Measurements from ENCODE around the gene NPAS3. TPM values are rescaled to one million over a fixed set of nuclear protein-coding genes. Genes with fewer than 3 reads are reported as not detected.

The NPAS3 gene
- total RNA-seq, 1 experiment from 2014 or later, result not detected

GRCh38 chr14:33508126-33509062 lies 569.7 kb downstream of the NPAS3 start:
- in situ Hi-C loops (cut with HindIII; ENCODE audit: low sequenced_read_pairs), result no loop called here
- no peak for DNase-seq (ENCODE audit: low spot score)

GRCh38 chr14:33509454-33509853 lies 570.8 kb downstream of the NPAS3 start:
- in situ Hi-C loops (cut with HindIII; ENCODE audit: low sequenced_read_pairs), result no loop called here
- DNase-seq (ENCODE audit: low spot score), result no peak

- in situ Hi-C loops (cut with HindIII; ENCODE audit: low sequenced_read_pairs), result no loop called here
- no peak for DNase-seq (ENCODE audit: low spot score)
Measured at GRCh38 chr14:33510063-33510481, 571.4 kb downstream of the NPAS3 start.

- DNase-seq (ENCODE audit: low spot score), result no peak
- in situ Hi-C loops (cut with HindIII; ENCODE audit: low sequenced_read_pairs), result no loop called here
Measured at GRCh38 chr14:33510991-33511390, 572.3 kb downstream of the NPAS3 start.

GRCh38 chr14:33511851-33512640 lies 573.4 kb downstream of the NPAS3 start:
- no peak for DNase-seq (ENCODE audit: low spot score)
- in situ Hi-C loops (cut with HindIII; ENCODE audit: low sequenced_read_pairs), result no loop called here

- in situ Hi-C loops (cut with HindIII; ENCODE audit: low sequenced_read_pairs), result no loop called here
- no peak for DNase-seq (ENCODE audit: low spot score)
Measured at GRCh38 chr14:33515441-33515840, 576.8 kb downstream of the NPAS3 start.

DNA sequence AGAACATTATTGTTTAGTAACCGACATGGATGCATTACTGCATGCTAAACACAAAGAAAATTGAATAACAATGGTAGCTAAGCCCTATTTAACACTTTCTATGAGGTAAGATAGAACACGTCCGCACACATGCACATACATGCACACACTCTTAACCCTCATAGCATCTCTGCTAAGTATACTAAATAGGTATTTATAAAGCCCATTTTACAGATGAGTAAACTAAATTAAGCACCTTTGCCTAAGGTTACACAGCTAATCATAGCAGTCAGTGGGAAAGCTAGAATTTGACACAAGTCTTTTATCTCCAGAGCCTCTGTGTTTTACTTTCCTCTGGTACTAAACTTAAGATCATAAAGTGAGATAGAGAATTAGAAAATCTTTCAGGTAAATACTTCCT lies 577.2 kb downstream of the NPAS3 start:
- no peak for DNase-seq (ENCODE audit: low spot score)
- in situ Hi-C loops (cut with HindIII; ENCODE audit: low sequenced_read_pairs), result no loop called here

DNA sequence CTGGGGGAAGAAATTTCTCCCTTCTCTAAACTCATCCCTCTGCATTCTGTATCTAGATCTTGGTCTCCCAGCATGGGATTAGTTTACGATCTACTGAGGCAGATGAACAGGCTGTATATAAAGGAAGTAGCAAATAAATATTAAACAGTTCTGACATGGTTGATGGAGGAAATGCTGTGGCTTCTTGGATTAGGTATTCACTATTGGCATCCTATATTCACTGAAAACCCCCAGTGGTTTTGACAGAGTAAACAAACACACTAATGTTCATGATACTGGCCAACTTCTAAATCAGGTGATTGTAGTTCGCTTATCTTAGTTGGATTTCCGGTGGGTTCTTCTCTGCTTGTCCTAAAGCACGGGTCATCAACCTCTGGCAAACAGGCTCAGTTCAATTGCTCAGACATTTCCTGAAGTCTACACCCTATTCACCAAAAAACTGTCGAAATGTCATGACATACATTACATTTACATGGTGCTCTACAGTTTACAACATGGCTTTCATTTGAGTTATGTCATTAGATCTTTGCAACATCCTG lies 578.3 kb downstream of the NPAS3 start:
- in situ Hi-C loops (cut with HindIII; ENCODE audit: low sequenced_read_pairs), result no loop called here
- DNase-seq (ENCODE audit: low spot score), result no peak

DNA sequence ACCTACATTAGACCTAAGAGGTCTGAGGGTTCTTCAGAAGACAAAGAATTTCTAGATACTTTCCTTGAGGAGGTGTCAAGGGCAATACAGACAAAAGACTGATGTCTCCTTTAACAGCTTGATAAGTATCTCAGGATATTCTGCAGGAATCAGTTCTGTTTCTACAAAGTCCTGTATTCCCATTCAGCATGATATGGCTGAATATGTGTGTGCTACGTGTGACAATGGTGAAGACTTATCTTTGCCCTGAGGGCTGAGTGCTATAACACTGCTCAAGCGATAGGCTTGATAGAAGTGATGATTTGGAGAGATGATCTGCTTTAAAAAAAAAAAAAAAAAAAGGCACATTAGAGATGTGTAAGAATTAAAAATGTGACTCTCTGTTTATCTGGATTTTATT lies 582.5 kb downstream of the NPAS3 start:
- in situ Hi-C loops (cut with HindIII; ENCODE audit: low sequenced_read_pairs), result no loop called here

GRCh38 chr14:33524244-33524643 lies 585.6 kb downstream of the NPAS3 start:
- in situ Hi-C loops (cut with HindIII; ENCODE audit: low sequenced_read_pairs), result no loop called here
- no peak for DNase-seq (ENCODE audit: low spot score)

More for the DNA sequence above, 582.5 kb downstream of the NPAS3 start:
- no peak for DNase-seq (ENCODE audit: low spot score)

- in situ Hi-C loops (cut with HindIII; ENCODE audit: low sequenced_read_pairs), result no loop called here
- no peak for DNase-seq (ENCODE audit: low spot score)
Measured at GRCh38 chr14:33525626-33526025, 586.9 kb downstream of the NPAS3 start.

- no peak for DNase-seq (ENCODE audit: low spot score)
- in situ Hi-C loops (cut with HindIII; ENCODE audit: low sequenced_read_pairs), result no loop called here
Measured at GRCh38 chr14:33527023-33527634, 588.5 kb downstream of the NPAS3 start.

GRCh38 chr14:33528655-33529054 lies 590.0 kb downstream of the NPAS3 start:
- DNase-seq (ENCODE audit: low spot score), result no peak
- in situ Hi-C loops (cut with HindIII; ENCODE audit: low sequenced_read_pairs), result no loop called here

DNA sequence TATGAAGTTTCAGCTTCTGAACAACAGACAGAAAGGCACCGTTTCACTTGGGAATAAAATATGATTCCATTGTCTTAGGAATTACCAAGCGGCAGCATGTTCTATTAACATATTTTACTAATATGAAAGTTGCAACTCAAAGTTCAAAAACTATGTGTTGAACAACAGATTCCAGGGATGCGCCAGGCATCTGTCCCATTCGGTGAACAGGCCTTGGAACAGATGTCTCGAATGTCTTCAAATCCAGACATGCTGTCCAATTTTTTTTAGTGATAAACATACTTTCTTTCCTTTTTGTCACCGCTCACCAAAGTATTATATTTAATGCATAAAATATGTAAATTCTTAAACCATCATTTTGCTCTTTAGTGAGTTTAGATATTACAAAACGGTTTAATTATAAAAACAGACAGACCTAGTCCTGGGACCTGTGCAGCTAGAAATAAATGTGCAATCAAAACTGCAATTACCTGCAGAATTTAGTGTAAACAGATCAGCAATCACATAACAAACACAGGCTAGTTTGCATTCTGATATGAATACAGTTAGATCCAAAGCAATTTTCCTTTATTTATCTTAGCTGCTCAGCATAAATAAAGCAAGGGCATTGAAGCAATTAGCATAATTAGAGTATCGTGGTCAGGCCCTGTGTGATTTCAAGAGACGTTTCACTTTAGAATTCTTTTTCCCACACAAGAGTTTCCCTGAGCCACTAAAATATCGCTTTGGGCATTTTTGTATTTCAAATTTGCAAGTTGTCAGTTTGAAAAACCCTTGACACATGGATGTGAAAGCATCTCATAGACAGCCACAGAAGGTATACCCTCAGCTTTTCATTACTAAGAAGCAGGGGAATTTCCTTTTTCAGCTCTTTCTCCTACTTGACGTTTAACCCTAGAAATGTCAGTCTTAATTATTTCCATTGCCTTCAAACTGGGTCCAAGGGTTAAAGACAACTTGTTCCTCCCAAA lies 591.4 kb downstream of the NPAS3 start:
- in situ Hi-C loops (cut with HindIII; ENCODE audit: low sequenced_read_pairs), result no loop called here
- no peak for DNase-seq (ENCODE audit: low spot score)

DNA sequence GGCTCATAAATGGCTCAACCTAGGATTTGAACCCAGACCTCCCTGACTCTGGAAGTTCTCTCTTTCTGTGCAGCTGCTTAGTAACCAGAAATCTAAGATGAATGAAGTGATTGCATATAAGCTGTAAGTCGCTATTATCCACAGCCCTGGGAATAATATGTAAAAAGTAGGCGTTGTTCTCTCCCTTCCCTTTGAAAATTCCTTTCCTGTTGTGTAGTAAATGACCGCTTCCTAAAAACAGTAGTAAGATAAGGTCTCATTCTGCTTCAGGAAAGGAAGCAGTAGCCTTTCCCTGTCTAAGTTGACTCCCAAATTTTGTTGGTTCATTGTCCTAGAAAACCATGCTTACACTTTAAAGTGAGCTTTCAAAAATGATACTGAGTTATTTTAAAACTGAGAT lies 593.9 kb downstream of the NPAS3 start:
- in situ Hi-C loops (cut with HindIII; ENCODE audit: low sequenced_read_pairs), result no loop called here
- no peak for DNase-seq (ENCODE audit: low spot score)

DNA sequence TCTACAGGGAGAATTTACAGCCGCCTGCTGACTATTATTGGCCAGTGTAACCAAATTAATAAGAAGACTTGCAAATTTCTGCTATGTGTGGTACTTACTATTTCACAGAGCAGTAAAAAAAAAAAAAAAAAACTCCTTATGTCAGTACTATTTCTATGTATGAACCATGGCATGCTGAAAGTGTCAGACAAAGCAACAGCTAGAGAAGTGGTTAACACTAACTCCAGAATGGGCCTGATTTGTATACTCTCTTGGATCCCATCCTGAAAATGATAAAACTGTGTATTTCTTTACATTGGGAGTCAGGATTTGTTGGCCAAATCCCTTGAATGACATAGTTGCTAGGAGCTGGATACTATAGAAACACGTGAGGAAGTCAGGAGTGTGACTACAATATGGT lies 595.4 kb downstream of the NPAS3 start:
- no peak for DNase-seq (ENCODE audit: low spot score)
- in situ Hi-C loops (cut with HindIII; ENCODE audit: low sequenced_read_pairs), result no loop called here

- no peak for DNase-seq (ENCODE audit: low spot score)
- in situ Hi-C loops (cut with HindIII; ENCODE audit: low sequenced_read_pairs), result no loop called here
Measured at GRCh38 chr14:33534632-33535031, 596.0 kb downstream of the NPAS3 start.

- DNase-seq (ENCODE audit: low spot score), result no peak
- in situ Hi-C loops (cut with HindIII; ENCODE audit: low sequenced_read_pairs), result no loop called here
Measured at GRCh38 chr14:33539918-33540357, 601.3 kb downstream of the NPAS3 start.
